Upper lobe of left lung (tissue), 4 donors: ENCODE measurements around the gene GALNT3.

Source experiments
- CTCF ChIP-seq, 6 experiments: fragments of 450-650 bp in 4 of 6; fragments of 200-600 bp in 2 of 6; sonication (generic) in 2 of 6; IDR thresholded peaks; one replicate each; pipeline ENCODE4 v1.5.1; 2016 to 2019; ENCODE audit warnings: antibody characterized with exemption in 6 of 6
- EP300 ChIP-seq, 4 donors: sonication (generic); formaldehyde crosslinking; IDR thresholded peaks; one replicate each; pipeline ENCODE4 v1.5.1; 2017; ENCODE audit warnings: antibody characterized with exemption in 4 of 4, control low read depth in 2 of 4
- POLR2A ChIP-seq, 4 donors: fragments of 450-650 bp; IDR thresholded peaks; one replicate each; pipeline ENCODE4 v1.5.1; 2016 to 2017; ENCODE audit warnings: antibody characterized with exemption in 4 of 4, mild to moderate bottlenecking in 2 of 4
- POLR2AphosphoS5 ChIP-seq, 2 donors: sonication (generic); formaldehyde crosslinking; IDR thresholded peaks; one replicate each; pipeline ENCODE4 v1.5.1; 2017; ENCODE audit warnings: antibody characterized with exemption in 2 of 2

- no peak for TF ChIP-seq CTCF (IDR thresholded peaks at IDR 0.05)
- TF ChIP-seq EP300 (IDR thresholded peaks at IDR 0.05) = no peak
- no peak for TF ChIP-seq POLR2A (IDR thresholded peaks at IDR 0.05)
- TF ChIP-seq POLR2AphosphoS5 (IDR thresholded peaks at IDR 0.05) = no peak
These were observed 46.4 kb upstream of the GALNT3 start for GRCh38 chr2:165840333-165840958.
